Effector memory CD8-positive, alpha-beta T cell (primary cell): ENCODE results near the gene IQCH.

Source experiments
- ATAC-seq: fragments of 150-1000 bp; cut with Tn5 transposase; replicated peaks from 2 replicates; pipeline ENCODE4 v1.10.0; 2021; ENCODE audit warnings: mild to moderate bottlenecking, moderate library complexity
- DNase-seq, 3 experiments: peaks; one replicate each; pipeline ENCODE4 v3.0.0; 2021
- H3K27ac Mint-ChIP-seq, 2 donors: one replicate each; pipeline ENCODE4 v1.8.0; 2022; ENCODE audit warnings: mild to moderate bottlenecking in 2 of 2, mixed read lengths in 2 of 2, moderate library complexity in 2 of 2
- H3K27me3 Mint-ChIP-seq, 2 donors: one replicate each; pipeline ENCODE4 v1.8.0; 2022; ENCODE audit warnings: mixed read lengths in 2 of 2
- H3K36me3 Mint-ChIP-seq: one replicate; pipeline ENCODE4 v1.8.0; 2022; ENCODE audit warnings: mild to moderate bottlenecking, moderate library complexity, mixed read lengths; ENCODE audit not compliant: insufficient read depth
- H3K4me1 Mint-ChIP-seq, 2 donors: one replicate each; pipeline ENCODE4 v1.8.0; 2022; ENCODE audit warnings: low read depth in 2 of 2, mixed read lengths in 2 of 2
- H3K4me3 Mint-ChIP-seq, 2 donors: one replicate each; pipeline ENCODE4 v1.8.0; 2022; ENCODE audit warnings: mild to moderate bottlenecking in 2 of 2, mixed read lengths in 2 of 2, moderate library complexity in 2 of 2
- H3K9me3 Mint-ChIP-seq, 2 donors: one replicate each; pipeline ENCODE4 v1.8.0; 2022; ENCODE audit warnings: mixed read lengths in 2 of 2

Gene IQCH

DNA sequence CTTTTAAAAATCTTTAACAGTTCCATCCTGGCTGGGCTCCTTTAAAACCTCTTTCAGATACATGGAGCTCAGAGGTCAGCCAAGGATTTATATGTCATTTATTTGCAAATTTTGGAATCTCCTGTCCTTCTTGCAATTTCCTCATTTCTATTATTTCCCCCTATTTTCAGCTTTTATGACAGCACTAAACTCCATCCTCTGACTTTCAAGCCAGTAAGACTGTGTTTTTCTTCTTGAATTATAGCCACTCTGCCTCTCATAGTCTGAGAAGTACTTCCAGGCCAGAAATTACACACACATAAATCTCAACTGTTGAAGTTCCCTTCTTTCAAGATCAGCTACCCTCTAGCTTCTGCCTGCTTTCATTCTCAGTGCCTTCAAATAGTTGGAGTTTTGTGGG, 73.2 kb downstream of the IQCH start:
- Mint-ChIP-seq H3K27ac (no peak overlapping the region), H3K4me3 (no peak overlapping the region), H3K4me1 (no peaks in the 10 kb centered on the region), H3K36me3 (no peaks in the 10 kb centered on the region), H3K27me3 (peaks cover 6 to 24% of the 10 kb centered on the region in 2 donors), H3K9me3 (peaks cover 0 to 4% of the 10 kb centered on the region in 2 donors)
- ATAC-seq (no peak), DNase-seq (no peak)

GRCh38 chr15:67329984-67330733, 75.6 kb downstream of the IQCH start:
- Mint-ChIP-seq H3K9me3 (peaks cover 0 to 4% of the 10 kb centered on the region in 2 donors), H3K36me3 (no peaks in the 10 kb centered on the region), H3K27me3 (peaks cover 6 to 17% of the 10 kb centered on the region in 2 donors), H3K27ac (no peak overlapping the region), H3K4me1 (no peaks in the 10 kb centered on the region), H3K4me3 (no peak overlapping the region)
- no peak for DNase-seq
- no peak for ATAC-seq

DNA sequence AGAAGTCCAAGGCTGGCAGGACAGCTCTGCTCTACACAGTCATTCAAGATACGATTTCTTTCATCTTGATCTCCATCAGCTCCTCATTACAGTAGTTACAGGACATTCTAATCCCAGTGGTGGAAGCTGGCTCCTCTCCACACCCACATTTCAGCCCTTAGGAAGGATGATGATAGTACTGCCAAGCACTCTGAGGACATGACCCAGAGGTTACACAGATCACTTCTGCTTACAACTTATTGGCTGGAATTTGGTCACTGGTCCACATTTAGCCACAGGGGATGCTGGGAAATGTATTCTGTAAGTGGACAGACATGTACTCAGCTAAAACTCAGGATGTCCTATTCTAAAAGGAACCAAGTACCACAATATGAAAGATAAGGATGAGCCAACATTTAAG, 77.1 kb downstream of the IQCH start:
- H3K4me1 Mint-ChIP-seq, result no peaks in the 10 kb centered on the region
- H3K27ac Mint-ChIP-seq, result no peak overlapping the region
- H3K9me3 Mint-ChIP-seq, result peaks cover 0 to 4% of the 10 kb centered on the region in 2 donors
- DNase-seq, result no peak
- no peak overlapping the region for H3K4me3 Mint-ChIP-seq
- H3K36me3 Mint-ChIP-seq, result no peaks in the 10 kb centered on the region
- no peak for ATAC-seq
- H3K27me3 Mint-ChIP-seq, result peaks cover 6 to 17% of the 10 kb centered on the region in 2 donors

- no peak overlapping the region for H3K4me3 Mint-ChIP-seq
- ATAC-seq, result no peak
- no peaks in the 10 kb centered on the region for H3K36me3 Mint-ChIP-seq
- no peaks in the 10 kb centered on the region for H3K9me3 Mint-ChIP-seq
- no peaks in the 10 kb centered on the region for H3K4me1 Mint-ChIP-seq
- H3K27ac Mint-ChIP-seq, result no peak overlapping the region
- H3K27me3 Mint-ChIP-seq, result peaks cover 0 to 7% of the 10 kb centered on the region in 2 donors
- no peak for DNase-seq
Observed at GRCh38 chr15:67335026-67335425, 80.4 kb downstream of the IQCH start.

- Mint-ChIP-seq H3K36me3 (no peaks in the 10 kb centered on the region), H3K4me3 (no peak overlapping the region), H3K27me3 (peaks cover 0 to 7% of the 10 kb centered on the region in 2 donors), H3K27ac (no peak overlapping the region), H3K4me1 (no peaks in the 10 kb centered on the region), H3K9me3 (no peaks in the 10 kb centered on the region)
- ATAC-seq (no peak), DNase-seq (no peak)
Observed at GRCh38 chr15:67335534-67336222, 81.1 kb downstream of the IQCH start.

DNA sequence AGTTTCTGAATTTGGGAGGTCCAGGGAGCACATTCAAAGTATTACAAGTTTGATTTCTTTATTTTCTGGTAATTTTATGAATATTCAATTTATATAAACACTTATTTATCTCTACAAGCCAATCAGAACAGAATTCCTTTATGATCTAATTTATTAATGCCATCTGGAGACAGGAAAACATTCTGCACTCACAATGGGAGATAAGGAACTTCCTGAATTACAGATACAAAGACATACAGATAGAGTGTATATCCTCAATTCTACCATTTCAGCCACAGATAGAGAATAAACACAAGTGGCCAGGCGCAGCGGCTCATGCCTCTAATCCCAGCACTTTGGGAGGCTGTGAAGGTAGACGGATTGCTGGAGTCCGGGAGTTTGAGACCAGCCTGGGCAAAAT, 86.0 kb downstream of the IQCH start:
- ATAC-seq, result no peak
- peaks cover 12 to 14% of the 10 kb centered on the region in 2 donors for H3K27me3 Mint-ChIP-seq
- H3K9me3 Mint-ChIP-seq, result no peaks in the 10 kb centered on the region
- no peaks in the 10 kb centered on the region for H3K36me3 Mint-ChIP-seq
- H3K4me1 Mint-ChIP-seq, result no peaks in the 10 kb centered on the region
- no peak for DNase-seq
- H3K27ac Mint-ChIP-seq, result no peak overlapping the region
- no peak overlapping the region for H3K4me3 Mint-ChIP-seq

DNA sequence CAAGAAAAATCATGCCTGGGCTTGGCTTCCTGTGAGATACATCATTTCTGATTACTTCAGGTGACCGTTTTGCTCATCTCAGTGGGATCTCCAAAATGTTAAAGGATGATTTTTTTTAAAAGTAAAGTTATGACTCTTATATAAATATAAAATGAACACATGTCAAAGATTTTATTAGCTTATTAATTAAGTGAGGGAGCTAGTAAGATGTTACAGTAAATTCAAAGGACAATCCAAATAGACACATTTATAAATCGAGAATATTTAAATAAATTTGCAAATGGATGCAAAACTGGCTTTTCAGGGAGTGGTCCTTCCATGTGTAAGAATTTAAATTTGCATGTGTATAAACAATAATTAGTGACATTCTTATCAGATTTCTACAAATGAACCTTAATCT, 87.0 kb downstream of the IQCH start:
- no peak for DNase-seq
- no peak overlapping the region for H3K4me3 Mint-ChIP-seq
- peaks cover 13 to 17% of the 10 kb centered on the region in 2 donors for H3K27me3 Mint-ChIP-seq
- no peak overlapping the region for H3K27ac Mint-ChIP-seq
- H3K36me3 Mint-ChIP-seq, result no peaks in the 10 kb centered on the region
- ATAC-seq, result no peak
- no peaks in the 10 kb centered on the region for H3K4me1 Mint-ChIP-seq
- no peaks in the 10 kb centered on the region for H3K9me3 Mint-ChIP-seq

GRCh38 chr15:67343206-67343605, 88.6 kb downstream of the IQCH start:
- ATAC-seq, result no peak
- Mint-ChIP-seq H3K27me3 (peaks cover 13 to 17% of the 10 kb centered on the region in 2 donors), H3K27ac (no peak overlapping the region), H3K9me3 (no peaks in the 10 kb centered on the region), H3K4me3 (no peak overlapping the region), H3K4me1 (no peaks in the 10 kb centered on the region), H3K36me3 (no peaks in the 10 kb centered on the region)
- no peak for DNase-seq

- Mint-ChIP-seq H3K27ac (no peak overlapping the region), H3K4me1 (no peaks in the 10 kb centered on the region), H3K27me3 (peaks cover 11 to 13% of the 10 kb centered on the region in 2 donors), H3K4me3 (no peak overlapping the region), H3K36me3 (no peaks in the 10 kb centered on the region), H3K9me3 (peaks cover 0 to 6% of the 10 kb centered on the region in 2 donors)
- DNase-seq (no peak), ATAC-seq (no peak)
Observed at GRCh38 chr15:67349634-67350033, 95.0 kb downstream of the IQCH start.

DNA sequence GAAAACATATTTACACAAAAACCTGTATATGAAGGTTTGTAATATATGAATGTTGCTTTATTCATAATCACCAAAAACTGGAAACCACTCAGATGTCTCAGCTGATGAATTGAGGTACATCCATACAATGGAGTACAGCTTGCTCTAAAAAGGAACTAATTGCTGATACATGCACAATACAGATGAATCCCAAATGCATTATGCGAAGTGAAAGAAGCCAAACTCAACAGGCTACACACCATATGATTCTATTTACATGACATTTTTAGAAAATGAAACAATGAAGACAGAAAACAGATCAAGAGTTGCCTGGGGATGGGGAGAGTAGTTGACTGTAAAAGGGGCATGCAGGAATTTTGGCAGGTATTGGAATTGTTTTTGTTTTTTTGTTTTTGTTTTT, 95.5 kb downstream of the IQCH start:
- ATAC-seq (no peak), DNase-seq (no peak)
- no peak overlapping the region for H3K4me3 Mint-ChIP-seq
- H3K27me3 Mint-ChIP-seq, result peaks cover 7 to 8% of the 10 kb centered on the region in 2 donors
- no peaks in the 10 kb centered on the region for H3K4me1 Mint-ChIP-seq
- no peaks in the 10 kb centered on the region for H3K36me3 Mint-ChIP-seq
- H3K27ac Mint-ChIP-seq, result no peak overlapping the region
- H3K9me3 Mint-ChIP-seq, result peaks cover 0 to 6% of the 10 kb centered on the region in 2 donors

GRCh38 chr15:67358391-67358790, 103.8 kb downstream of the IQCH start:
- Mint-ChIP-seq H3K36me3 (no peaks in the 10 kb centered on the region), H3K9me3 (no peaks in the 10 kb centered on the region), H3K4me1 (no peaks in the 10 kb centered on the region), H3K27ac (no peak overlapping the region), H3K4me3 (no peak overlapping the region), H3K27me3 (no peaks in the 10 kb centered on the region)
- DNase-seq (no peak), ATAC-seq (no peak)

DNA sequence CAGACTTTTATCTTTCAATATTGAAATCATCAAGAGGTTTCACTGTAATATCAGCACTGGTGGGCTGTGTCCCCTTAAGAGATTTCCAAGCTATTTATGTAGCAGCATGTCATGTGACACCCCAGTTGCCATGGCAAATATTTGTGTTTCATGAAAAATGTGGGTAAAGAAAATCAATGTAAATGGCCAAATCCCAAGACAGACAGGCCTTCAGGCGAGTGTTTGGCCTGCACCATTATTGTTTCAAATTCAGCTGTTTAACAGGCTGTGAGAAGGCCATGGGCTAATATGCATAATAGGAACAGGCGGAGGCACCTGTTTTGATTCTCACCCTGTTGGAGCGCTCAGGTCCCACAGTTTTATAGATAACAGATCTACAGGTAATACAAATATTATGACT, 104.2 kb downstream of the IQCH start:
- H3K27ac Mint-ChIP-seq, result no peak overlapping the region
- no peaks in the 10 kb centered on the region for H3K4me1 Mint-ChIP-seq
- DNase-seq (no peak), ATAC-seq (no peak)
- no peak overlapping the region for H3K4me3 Mint-ChIP-seq
- no peaks in the 10 kb centered on the region for H3K9me3 Mint-ChIP-seq
- H3K36me3 Mint-ChIP-seq, result no peaks in the 10 kb centered on the region
- no peaks in the 10 kb centered on the region for H3K27me3 Mint-ChIP-seq

- ATAC-seq (no peak), DNase-seq (no peak)
- Mint-ChIP-seq H3K36me3 (no peaks in the 10 kb centered on the region), H3K9me3 (no peaks in the 10 kb centered on the region), H3K27me3 (no peaks in the 10 kb centered on the region), H3K4me1 (no peaks in the 10 kb centered on the region), H3K27ac (no peak overlapping the region), H3K4me3 (no peak overlapping the region)
Observed at GRCh38 chr15:67359431-67360079, 105.0 kb downstream of the IQCH start.

DNA sequence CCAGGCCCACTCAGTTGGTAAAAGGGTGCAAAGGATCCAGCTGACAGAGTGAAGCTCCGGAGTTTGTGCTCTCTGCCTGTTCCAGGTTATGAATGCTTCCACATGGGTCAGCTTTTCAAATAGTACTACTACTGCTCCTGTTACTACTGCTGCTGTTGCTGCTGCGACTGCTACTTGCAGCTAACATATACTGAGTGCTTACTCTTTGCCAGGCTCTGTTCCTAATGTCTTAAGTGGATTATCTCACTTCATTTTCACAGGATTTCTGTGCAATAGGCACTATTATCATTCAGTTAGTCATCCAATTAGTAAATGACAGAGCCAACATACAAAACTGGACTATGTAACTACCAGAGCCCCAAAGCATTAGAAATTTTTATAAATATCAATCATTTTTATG, 106.5 kb downstream of the IQCH start:
- Mint-ChIP-seq H3K36me3 (no peaks in the 10 kb centered on the region), H3K9me3 (no peaks in the 10 kb centered on the region), H3K27me3 (no peaks in the 10 kb centered on the region), H3K4me3 (no peak overlapping the region), H3K4me1 (no peaks in the 10 kb centered on the region), H3K27ac (no peak overlapping the region)
- ATAC-seq (no peak), DNase-seq (no peak)
